ENCODE results near the gene AHNAK.

Gene AHNAK

DNA sequence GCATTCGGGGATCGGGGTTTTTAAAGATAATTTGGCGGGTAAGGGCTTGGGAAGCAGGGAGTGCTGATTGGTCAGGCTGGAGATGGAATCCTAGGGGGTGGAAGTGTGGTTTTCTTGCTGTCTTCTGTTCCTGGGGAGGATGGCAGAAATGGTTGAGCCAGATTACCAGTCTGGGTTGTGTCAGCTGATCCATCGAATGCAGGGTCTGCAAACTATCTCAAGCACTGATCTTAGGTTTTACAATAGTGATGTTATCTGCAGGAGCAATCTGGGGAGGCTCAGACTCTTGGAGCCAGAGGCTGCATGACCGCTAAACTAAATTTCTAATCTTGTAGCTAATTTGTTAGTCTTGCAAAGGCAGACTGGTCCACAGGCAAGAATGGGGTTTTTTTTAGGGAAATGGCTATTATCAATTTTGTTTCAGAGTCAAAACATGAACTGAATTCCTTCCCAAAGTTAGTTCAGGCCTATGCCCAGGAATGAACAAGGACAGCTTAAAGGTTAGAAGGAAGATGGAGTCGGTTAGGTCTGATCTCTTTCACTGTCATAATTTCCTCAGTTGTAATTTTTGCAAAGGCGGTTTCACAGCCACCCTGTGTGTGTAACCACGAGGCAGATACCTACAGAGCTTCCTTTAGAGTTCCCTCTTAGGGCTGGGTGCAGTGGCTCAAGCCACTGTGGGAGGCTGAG is 117.6 kb downstream of the AHNAK start:
- no peak for DNase-seq

DNA sequence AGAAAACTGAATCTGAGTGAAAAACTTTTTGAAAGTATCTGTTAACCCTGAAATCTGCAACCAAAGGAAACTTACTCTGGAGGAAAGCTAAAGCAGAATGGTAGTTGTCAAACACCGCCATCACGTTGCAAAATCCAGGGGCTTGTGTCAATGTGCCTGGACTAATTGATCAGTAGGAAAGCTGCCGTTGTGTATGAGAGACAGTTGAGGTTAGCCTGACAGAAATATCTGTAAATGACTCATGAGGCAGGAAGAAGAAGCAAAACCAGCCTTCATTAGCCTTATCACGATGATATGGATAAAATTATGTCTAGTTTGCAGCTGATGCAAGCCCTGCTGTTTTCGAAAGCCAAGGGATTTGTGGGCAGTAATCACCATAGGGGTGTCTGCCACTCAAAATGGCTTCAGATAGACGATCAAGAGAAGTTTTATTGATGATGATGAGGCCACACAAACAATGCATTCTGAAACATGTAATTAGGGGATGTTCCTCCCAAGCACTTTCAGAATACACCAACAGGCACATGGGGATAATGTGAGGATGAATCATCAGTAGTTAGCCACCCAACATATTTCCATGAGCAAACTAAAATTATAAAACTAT is 118.9 kb downstream of the AHNAK start:
- no peak for DNase-seq

DNA sequence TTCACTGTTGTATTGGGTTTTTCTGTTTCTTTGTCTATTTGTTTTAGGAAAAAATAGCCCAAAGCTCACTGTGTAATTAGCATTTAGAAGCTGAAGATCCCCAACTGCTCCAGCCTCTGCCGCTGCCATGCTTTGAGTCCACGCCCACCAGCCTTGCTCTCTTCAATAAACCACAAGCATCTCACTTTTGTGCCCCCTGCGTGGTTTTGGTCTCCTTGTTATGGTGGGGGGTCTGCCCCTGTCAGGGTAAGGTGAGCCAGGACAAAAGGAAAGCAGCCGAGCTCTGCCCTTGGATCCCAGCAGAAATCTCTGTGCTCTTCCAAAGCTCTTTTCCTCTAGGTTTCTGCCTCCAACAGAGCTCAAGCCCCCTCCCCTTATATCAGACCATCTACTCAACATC is 123.6 kb downstream of the AHNAK start:
- no peak for DNase-seq

DNA sequence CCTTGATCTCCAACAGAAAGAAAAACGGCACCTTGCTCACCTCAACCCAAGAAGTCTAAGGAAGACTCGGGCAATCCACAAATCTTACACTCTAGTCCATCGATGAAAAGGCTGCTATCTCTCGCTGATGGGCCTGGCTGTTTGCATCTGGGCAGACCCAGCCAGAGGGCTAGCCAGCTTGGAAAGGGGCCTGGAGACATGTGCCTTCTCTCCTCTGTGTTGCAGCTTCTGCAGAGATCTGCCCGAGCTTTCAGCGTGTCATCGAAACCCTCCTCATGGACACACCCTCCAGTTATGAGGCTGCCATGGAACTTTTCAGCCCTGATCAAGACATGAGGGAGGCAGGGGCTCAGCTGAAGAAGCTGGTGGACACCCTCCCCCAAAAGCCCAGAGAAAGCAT is 124.6 kb downstream of the AHNAK start:
- DNase-seq, result no peak

DNA sequence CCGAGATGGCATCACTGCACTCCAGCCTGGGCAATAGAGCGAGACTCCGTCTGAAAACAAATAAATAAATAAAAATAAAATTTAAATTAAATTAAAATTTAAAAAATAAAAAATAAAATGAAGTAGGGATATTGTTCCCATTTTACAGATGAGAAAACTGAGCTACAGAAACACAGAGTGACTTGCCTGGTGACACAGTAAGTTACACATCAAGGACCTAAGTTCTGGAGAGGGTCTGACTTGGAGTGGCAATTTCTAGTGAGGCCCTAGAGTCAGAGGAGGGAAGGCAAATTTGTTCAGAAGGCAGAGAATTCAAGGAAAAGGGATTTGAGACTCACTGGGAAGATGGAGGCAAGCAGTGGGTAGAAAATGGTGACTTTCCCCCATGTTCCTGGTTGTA is 125.7 kb downstream of the AHNAK start:
- DNase-seq, result no peak

DNA sequence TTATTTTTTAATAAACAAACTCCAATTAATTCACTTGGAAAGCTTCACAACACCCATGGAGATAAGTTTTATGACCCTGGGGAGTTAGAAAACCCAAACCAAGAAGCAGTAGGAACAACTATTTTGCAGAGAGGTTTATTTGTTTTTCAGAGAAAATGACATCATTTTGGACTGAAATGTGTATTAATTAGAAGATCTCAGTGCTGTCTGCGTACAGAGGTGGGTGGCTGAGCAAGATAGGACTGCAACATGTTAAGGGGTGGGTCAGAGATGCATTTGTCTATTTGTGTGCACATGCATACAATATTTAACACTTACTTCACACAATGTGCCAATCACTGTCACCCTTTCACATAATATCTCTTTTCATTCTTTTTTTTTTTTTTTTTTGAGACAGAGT is 126.7 kb downstream of the AHNAK start:
- DNase-seq, result no peak

DNA sequence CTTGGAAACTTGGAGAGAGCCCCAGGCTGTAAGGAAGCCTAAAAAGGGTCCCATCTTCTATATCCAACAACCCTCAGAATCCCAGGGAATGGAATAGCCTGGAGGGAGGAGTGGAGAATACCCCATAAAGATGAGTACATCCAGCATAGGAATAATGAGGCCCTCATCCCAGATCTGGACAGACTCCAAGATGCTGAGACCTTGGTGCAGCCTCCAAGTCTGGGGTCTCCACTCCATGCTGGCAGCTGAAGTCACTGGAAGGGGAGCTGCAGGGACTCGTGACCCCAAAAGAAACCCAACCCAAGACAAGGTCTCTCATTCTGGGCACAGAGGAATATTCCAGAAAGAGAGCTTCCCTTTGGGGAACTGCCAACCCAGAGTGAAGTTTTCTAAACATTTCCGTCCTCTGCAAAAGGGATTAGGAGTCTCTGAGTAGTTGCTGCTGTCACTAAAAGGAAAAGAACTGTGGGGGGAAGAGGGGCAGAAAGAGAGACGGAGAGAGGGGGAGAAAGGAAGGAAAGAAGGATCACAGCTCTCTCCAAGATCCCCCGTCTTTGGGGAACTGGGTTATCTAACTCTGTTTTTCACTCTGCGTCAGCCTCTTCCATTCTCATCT is 127.2 kb downstream of the AHNAK start:
- DNase-seq, result no peak

DNA sequence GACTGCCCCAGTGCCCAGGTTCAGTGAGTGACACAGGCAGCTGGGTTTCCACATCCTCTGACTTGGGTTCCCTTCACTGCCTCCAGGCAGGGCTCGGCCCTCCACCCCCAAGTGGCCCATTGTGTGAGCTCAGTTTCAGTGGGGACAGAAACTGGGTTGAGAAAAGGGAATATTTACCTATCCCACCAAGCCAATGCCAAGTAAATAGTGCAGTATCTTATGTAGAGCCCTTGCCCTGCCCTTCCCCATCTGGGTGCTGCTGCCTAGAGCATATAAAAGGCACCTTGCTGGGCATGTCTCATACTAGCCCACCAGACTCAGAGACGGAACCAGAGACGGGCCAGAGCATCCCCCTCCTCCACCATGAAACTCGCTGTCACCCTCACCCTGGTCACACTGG is 127.9 kb downstream of the AHNAK start, which contains the start of gene SCGB1A1:
TSS of gene SCGB1A1 (plus strand) at position 301 of the 400 bp plus-strand sequence. CDS start at position 364, 63 bp downstream.
- DNase-seq, result no peak

DNA sequence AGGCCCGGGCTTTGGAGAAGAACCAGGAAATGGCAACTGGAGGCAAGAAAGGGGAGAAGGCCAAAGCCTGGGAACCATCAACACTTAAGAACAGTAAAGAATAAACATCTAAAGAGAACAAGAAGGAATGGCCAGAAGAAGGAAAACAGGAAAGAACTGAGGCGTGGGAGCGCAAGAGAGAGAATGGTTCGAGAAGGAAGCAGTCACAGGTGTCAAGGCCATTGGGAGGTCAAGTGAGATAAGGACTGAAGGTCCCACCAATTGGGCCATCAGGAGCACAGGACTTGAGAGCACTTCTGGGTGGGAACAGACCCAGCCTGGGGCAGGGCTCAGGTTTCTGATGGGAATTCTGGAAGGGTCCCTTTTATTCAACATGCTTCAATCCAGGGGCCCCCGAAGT is 128.5 kb downstream of the AHNAK start:
- no peak for DNase-seq

DNA sequence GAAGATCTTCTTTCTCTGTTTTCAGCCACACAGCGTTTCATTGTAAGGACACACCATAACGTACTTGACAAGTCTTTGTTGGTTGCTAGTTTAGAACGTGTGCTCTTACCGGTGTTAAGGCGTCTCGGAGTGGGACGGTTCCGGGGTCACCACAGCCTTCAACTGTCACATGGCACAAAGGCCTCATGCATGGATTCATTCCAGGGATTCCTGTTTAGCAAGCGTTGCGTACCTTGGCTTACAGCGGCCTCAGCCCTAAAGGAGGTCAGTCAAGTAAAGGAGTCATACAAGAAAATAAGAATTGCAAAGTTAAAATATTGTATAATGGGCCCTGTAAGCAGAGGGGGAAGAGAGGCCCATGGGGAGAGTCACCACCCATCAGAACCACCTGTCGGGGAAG is 130.0 kb downstream of the AHNAK start:
- no peak for DNase-seq

DNA sequence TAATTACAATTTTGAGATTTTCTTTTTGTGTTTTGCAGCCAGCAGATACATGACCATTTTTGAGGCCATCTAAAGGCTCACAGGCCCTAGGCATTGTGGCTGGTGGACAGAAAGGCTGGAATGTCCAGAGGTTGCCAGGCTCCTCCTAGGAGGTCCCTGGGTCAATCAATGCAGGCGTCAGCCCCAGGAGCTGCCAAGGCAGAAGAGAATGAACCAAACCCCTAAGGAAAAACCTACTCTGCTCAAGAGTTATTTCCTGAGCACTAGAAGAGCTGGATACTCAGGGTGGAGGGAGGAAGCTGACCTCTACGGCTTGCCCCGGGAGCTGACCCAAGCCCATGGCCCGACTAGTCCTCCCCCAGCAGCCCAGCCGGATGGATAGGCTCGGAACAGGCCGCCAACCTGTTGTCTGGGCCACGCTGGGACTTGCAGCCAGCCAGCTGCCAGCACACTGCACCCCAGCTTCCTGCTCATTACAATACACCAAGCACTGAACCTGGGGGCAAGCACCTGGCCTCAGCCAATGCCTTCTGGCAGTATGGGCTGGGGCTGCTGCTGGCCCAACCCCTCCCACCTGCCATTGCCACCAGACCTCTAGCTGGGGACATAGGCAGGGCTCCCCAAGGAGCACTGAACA is 133.4 kb downstream of the AHNAK start:
- no peak for DNase-seq

DNA sequence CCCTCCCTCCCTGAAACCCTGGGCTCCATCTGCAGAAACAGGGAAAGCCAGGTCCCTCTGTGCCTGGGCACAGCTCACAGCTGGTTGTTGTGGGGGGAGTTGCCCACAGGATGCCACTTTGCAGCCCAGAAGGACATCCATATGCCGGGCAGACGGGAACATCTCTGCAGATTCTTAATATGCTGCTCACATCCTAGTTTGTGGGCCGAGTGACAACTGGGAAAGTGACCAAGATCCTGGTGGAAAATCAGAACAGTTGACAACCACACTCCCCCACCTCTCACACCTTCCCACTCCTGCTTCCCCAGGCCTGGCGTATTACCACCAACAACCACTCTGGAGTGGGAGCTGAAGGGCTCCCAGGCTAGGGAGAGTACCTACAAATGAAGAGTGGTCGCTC is 135.1 kb downstream of the AHNAK start:
- no peak for DNase-seq

DNA sequence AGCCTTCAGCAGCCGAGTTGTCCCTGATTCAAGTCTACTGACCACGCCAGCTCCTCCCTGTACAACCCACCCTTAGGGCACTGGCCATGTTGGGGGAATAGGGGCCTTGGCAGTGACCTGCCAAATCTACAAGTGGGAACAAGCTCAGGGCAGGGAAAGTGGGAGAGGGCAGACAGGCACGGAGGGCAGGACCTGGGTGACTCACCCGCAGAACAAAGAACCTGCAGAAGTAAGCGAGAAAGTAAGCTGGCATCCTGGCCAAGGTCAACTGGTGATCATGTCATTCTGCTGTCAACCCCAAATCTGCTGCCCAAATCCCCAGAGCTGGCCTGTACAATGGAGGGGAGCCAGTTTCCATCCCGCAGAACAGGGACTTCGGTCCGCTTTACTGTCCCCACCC is 135.6 kb downstream of the AHNAK start:
- no peak for DNase-seq

DNA sequence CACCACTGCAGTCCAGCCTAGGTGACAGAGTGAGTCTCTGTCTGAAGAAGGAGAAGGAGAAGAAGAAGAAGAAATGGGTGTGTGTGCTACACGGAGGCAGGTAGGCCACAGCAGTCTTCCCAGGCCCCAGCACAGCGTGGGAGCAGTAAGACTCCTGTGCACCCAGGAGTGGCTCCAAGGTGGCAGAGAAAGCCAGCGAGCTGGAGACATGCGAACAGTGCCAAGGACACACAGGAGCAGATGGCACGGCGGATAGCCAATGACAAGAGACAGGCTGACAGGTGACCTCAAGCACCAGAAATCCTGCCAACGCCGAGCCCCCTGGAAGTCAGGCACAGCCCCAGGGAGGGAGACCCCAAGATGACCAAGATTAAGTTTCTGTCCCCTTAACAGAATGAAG is 136.8 kb downstream of the AHNAK start:
- DNase-seq, result no peak

DNA sequence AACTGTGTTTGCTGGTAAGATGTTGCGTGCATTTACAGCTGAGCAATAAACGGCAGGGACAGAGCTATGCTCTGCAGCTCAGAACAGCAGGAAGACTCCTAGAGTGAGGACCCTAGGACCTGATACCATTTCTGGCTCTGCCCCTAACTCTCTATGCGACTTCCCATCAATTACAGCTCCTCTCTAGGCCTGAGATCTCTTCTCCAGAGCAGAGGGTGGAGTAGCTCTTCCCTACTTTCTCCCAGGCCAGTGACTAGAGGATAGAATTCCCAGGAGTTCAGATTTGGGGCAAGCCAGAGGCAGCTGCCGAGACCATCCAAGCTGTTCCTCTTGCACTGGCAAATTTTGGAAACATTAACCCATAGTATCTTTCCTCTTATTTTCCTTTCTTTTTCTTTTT is 140.6 kb downstream of the AHNAK start:
- no peak for DNase-seq

DNA sequence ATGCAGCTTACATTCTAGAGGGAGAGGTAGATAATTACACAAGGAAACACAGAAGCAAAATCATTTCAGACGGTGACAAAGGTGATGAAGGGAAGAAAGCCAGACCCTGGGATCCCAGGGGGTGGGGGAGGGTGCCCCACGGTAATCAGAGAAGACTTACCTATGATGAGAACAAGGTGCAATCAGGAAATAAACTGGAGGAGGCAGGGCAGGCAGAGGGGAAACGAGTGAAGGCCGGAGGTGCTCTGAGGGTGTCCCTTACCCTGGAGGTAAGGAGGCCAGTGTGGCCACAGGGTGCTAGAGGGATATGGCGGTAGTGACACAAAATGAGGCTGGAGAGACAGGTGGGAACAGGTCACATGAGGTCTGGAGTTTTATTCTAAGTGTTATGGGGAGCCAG is 141.7 kb downstream of the AHNAK start:
- DNase-seq, result no peak

DNA sequence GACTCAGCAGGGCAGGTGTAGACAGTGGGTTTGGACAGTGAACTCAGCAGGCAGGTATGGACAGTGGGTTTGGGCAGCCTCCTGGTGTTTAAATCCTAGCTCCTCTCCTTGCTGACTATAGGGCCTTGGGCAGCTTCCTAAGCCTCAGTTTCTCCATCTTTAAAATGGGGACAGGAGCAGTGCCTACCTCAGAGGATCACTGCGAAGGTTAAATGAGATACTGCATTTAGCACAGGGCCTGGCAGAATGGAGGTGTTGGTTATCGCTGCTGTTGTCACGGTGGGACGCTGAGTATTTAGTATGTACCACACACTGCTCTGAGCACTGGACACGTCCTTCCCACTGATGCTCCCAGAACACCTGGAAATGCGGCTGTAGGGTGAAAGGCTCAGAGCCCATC is 142.2 kb downstream of the AHNAK start:
- no peak for DNase-seq

DNA sequence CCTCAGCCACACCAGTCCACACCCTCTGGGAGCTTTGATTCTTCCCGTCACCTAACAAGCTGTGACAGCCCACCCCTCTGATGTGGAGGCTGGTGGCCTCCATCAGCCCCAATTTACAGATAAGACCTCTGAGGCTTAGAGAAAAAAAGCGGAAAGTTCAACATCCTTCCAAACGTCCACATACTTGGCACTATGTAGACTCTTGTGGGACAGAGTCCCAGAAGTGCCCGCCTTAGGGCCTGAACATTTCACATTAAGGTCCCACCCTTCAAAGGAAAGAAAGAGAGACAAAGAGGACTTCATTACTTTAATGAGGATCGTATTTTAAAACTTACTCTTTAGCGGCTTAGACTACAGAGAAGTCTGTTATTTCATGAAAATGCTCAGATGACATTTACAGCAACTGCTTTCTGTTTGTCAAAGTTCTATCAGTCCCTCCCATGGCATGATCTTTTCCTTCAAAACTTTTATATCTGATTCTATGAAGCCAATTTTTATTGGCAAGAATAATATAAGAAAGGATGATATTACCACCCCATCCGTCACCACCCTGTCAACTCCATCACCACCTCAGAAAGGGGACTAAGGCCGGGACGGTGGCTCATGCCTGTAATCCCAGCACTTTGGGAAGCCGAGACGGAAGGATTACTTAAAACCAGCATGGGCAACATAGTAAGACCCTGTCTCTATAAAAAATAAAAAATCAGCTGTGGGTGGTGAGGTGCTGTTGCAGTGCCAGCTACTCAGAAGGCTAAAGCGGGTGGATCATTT is 143.5 kb downstream of the AHNAK start:
- DNase-seq, result no peak

DNA sequence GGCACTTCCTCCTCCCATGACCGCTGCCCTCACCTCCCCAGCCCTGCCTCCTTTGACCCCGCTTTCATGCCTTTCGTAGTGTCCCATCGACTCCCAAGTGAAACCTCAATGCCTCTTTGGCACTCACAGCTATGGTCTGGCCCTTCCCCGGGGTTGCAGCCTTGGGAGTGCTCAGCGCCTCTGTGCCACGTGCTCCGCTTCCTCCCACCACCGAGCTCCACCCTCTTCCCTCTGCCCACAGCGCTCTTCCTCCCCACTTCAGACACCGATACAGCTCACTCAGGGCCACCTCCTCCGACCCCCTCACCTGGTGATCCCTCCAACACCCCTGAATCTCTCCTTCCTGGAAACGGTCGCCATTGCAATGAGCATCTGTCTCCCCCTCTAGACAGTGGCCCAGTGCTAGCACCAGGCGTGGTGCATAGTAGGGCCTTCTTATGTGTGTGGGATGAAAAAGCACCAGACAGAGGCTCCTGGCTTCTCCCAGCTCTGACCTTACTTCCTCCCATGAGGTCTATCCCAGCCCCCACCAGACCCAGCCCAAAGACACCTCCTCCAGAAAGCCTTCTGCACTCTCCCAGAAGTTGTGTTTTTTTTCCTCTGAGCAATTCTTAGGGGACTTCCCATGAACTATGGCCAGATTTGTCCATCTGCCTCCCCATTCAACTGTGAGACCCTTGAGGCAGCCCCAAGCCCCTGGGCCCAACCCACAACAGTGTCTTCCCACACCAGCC is 144.2 kb downstream of the AHNAK start:
- DNase-seq, result no peak

DNA sequence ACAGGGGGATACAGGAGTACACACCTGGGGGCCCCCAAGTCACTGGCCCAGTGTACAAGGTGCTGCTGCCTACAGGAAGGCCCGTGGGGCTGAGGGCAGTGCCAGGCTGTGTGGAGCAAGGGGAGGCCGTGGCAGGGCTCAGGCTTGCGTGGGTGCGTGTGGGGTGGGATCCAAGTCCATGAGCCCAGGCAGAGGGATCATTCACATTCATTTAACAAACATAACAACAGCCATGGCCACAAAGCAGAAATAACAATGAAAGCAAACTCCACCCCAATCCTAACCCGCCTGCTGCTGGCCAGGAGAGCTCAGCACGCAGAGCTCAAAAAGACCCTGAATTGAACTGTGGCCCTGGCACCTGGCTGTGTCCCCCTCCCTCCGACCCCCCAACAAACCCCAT is 144.8 kb downstream of the AHNAK start:
- no peak for DNase-seq

DNA sequence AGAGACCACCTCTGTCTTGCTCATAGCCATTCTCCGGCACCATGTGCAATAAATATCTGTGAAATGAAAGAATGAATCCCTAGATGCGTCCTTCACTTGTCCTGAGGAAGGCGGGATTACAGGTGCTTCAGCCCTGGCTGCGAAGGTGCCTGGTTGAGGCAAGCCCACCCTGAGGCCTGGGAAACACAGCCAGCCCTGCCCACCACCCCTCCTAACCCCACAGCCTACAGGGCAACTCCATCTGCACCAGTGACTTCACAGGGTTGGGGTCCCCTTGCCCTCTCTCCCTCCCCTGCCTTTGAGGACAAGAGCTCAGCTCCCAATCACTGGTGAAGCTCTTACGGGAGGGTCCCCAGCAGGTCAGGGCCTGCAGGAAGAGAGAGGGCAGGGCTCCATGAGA is 145.2 kb downstream of the AHNAK start:
- no peak for DNase-seq

DNA sequence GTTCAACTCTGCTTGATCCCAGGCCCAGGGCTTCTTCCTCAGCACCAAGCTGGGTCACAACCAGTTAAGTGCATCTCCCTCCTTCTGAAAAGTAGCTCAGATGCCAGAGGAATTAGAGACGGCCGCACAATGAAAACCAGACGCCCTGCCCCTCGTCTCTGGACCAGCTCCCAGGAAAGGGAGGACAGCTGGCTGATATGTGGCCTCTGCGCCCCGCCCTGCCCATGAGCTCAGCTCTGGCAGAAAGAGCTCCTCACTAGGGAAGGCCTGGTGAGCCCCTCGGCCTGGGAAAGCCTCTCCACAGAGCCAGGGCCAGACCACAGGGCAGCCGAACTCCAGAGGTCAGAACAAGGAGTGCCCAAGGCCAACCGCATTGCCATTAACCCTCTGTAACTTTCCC is 145.8 kb downstream of the AHNAK start:
- DNase-seq, result no peak

DNA sequence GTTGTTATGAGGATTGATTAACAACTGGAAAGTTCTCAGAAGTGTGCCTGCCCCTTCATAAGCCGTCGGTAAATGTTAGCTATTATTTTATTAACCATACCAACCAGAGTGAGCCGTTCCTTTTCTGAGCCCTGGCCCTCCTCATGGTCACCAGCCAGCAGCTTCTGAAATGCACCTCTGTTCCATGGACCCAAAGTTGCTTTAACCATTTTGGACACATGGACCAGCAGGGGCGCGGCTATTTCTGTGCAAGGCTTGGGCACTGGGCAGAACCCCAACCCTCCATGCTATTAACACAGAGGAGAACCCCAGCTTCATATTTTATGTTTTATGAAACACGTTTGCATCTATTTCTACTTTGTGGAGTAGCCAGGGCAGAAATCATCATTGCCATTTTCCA is 146.3 kb downstream of the AHNAK start:
- DNase-seq, result no peak
